C4-2B (cell line): ENCODE data around the gene ATG4D.
"Not testable (repeated sequence)": the region's sequence is repeated elsewhere in the genome, so short reads cannot be mapped to it uniquely, and the experiment has no call there.

ENCODE experiments used
- H3K27ac ChIP-seq: fragments of 450-650 bp; 2 replicates; pipeline ENCODE4 v1.5.1; 2017
- CTCF ChIP-seq: fragments of 450-650 bp; conservative IDR thresholded peaks from 2 replicates; pipeline ENCODE4 v1.5.1; 2017; ENCODE audit warnings: mild to moderate bottlenecking
- ZFX ChIP-seq: fragments of 450-650 bp; IDR thresholded peaks from 2 replicates; pipeline ENCODE4 v1.6.1; 2017

Gene ATG4D

GRCh38 chr19:10568826-10569651, 25.3 kb downstream of the ATG4D start, which contains the start of gene CDKN2D:
Gene CDKN2D (minus strand): TSS chr19:10568979. CDS start chr19:10568653, 326 bp downstream.
- H3K27ac ChIP-seq = peak within 1 kb of the TSS; percentile 90
- TF ChIP-seq CTCF (peak; percentile 21; the same call in 1 of the 2 replicates), ZFX (peak; percentile 53; the same call in 1 of the 2 replicates)

GRCh38 chr19:10573793-10574192, 30.1 kb downstream of the ATG4D start:
- H3K27ac ChIP-seq = not testable (repeated sequence)

GRCh38 chr19:10574462-10574861, 30.8 kb downstream of the ATG4D start:
- TF ChIP-seq ZFX = no peak
- H3K27ac ChIP-seq = no peak overlapping the region

- no peak overlapping the region for H3K27ac ChIP-seq
- TF ChIP-seq CTCF (no peak), ZFX (no peak)
Measured at GRCh38 chr19:10575011-10575716, 31.5 kb downstream of the ATG4D start.

- TF ChIP-seq CTCF = no peak
- TF ChIP-seq ZFX = no peak
- no peak overlapping the region for H3K27ac ChIP-seq
Measured at GRCh38 chr19:10577951-10578350, 34.2 kb downstream of the ATG4D start.

- peak; percentile 98 for TF ChIP-seq CTCF
- TF ChIP-seq ZFX = no peak
- H3K27ac ChIP-seq = no peak overlapping the region
Measured at GRCh38 chr19:10580979-10581631, 37.4 kb downstream of the ATG4D start.

- TF ChIP-seq ZFX = no peak
- no peak for TF ChIP-seq CTCF
Measured at GRCh38 chr19:10582091-10582490, 38.4 kb downstream of the ATG4D start.

GRCh38 chr19:10583036-10583776, 39.5 kb downstream of the ATG4D start:
- no peak overlapping the region for H3K27ac ChIP-seq
- no peak for TF ChIP-seq ZFX
- no peak for TF ChIP-seq CTCF

More at GRCh38 chr19:10582091-10582490, 38.4 kb downstream of the ATG4D start:
- H3K27ac ChIP-seq = no peak overlapping the region
